NCI-H2227 (cell line): ENCODE data around the gene CACNA2D3.
"Not testable (repeated sequence)": the region's sequence is repeated elsewhere in the genome, so short reads cannot be mapped to it uniquely, and the experiment has no call there.

ENCODE experiments used
- DNase-seq: peaks from one replicate; lab custom pipeline; 2025; ENCODE audit not compliant: unreplicated experiment; lab: John Stamatoyannopoulos, UW

Gene CACNA2D3

GRCh38 chr3:55091381-55092225 is 969.3 kb downstream of the CACNA2D3 start:
- no peak for DNase-seq

GRCh38 chr3:55094676-55095075 is 972.3 kb downstream of the CACNA2D3 start:
- no peak for DNase-seq

GRCh38 chr3:55097441-55097840 is 975.1 kb downstream of the CACNA2D3 start:
- no peak for DNase-seq

- no peak for DNase-seq
Observed at GRCh38 chr3:55105647-55106046, 983.3 kb downstream of the CACNA2D3 start.

- no peak for DNase-seq
Observed at GRCh38 chr3:55107187-55107586, 984.8 kb downstream of the CACNA2D3 start.

GRCh38 chr3:55111906-55112305 is 989.6 kb downstream of the CACNA2D3 start:
- not testable (repeated sequence) for DNase-seq

- no peak for DNase-seq
Observed at GRCh38 chr3:55118451-55118850, 996.1 kb downstream of the CACNA2D3 start.

- no peak for DNase-seq
Observed at GRCh38 chr3:55119268-55119667, 996.9 kb downstream of the CACNA2D3 start.

GRCh38 chr3:55122312-55122711 is 1000.0 kb downstream of the CACNA2D3 start:
- no peak for DNase-seq
